ENCODE results near the gene CTBP2. TPM values are rescaled to one million over a fixed set of nuclear protein-coding genes. Genes with fewer than 3 reads are reported as not detected.

The CTBP2 gene
- total RNA-seq, 4 donors from 2014 or later = 65.9 to 129 (median 71.2) TPM

GRCh38 chr10:125033146-125033924 lies 127.0 kb downstream of the CTBP2 start:
- Histone ChIP-seq H3K9me3 (no peaks in the 10 kb centered on the region), H3K4me1 (no peaks in the 10 kb centered on the region), H3K36me3 (no peaks in the 10 kb centered on the region), H3K27me3 (no peaks in the 10 kb centered on the region), H3K4me3 (no peak overlapping the region), H3K27ac (no peak overlapping the region)
- intact Hi-C loops (cut with DNase I; ENCODE audit: low total_unique reads) = no loop called here
- TF ChIP-seq POLR2A (IDR thresholded peaks at IDR 0.05) = no peak
- TF ChIP-seq CTCF (IDR thresholded peaks at IDR 0.05) = no peak
- DNase-seq = peak; percentile 45 to 47

GRCh38 chr10:125032474-125033020 lies 127.8 kb downstream of the CTBP2 start:
- H3K27me3 ChIP-seq = no peaks in the 10 kb centered on the region
- intact Hi-C loops (cut with DNase I; ENCODE audit: low total_unique reads) = no loop called here
- DNase-seq = no peak
- H3K4me1 ChIP-seq = no peaks in the 10 kb centered on the region
- H3K4me3 ChIP-seq = no peak overlapping the region
- TF ChIP-seq POLR2A (IDR thresholded peaks at IDR 0.05) (no peak), CTCF (IDR thresholded peaks at IDR 0.05) (no peak)
- no peaks in the 10 kb centered on the region for H3K36me3 ChIP-seq
- H3K27ac ChIP-seq = no peak overlapping the region
- no peaks in the 10 kb centered on the region for H3K9me3 ChIP-seq

GRCh38 chr10:125030567-125031197 lies 129.7 kb downstream of the CTBP2 start:
- Histone ChIP-seq H3K27ac (no peak overlapping the region), H3K36me3 (no peaks in the 10 kb centered on the region), H3K4me1 (no peaks in the 10 kb centered on the region), H3K27me3 (no peaks in the 10 kb centered on the region), H3K9me3 (no peaks in the 10 kb centered on the region), H3K4me3 (no peak overlapping the region)
- TF ChIP-seq CTCF (IDR thresholded peaks at IDR 0.05) (no peak), POLR2A (IDR thresholded peaks at IDR 0.05) (no peak)
- no peak for DNase-seq
- intact Hi-C loops (cut with DNase I; ENCODE audit: low total_unique reads) = no loop called here

- intact Hi-C loops (cut with DNase I; ENCODE audit: low total_unique reads) = no loop called here
Observed at GRCh38 chr10:125029584-125030242, 130.7 kb downstream of the CTBP2 start.

More at GRCh38 chr10:125029584-125030242, 130.7 kb downstream of the CTBP2 start:
- Histone ChIP-seq H3K27me3 (no peaks in the 10 kb centered on the region), H3K36me3 (no peaks in the 10 kb centered on the region), H3K27ac (no peak overlapping the region), H3K9me3 (no peaks in the 10 kb centered on the region), H3K4me3 (no peak overlapping the region), H3K4me1 (no peaks in the 10 kb centered on the region)
- TF ChIP-seq CTCF (IDR thresholded peaks at IDR 0.05) (no peak), POLR2A (IDR thresholded peaks at IDR 0.05) (no peak)
- DNase-seq = no peak
